22Rv1 (cell line): ENCODE data around the gene FANCC.

Experiments
- ZFX ChIP-seq: fragments of 450-650 bp; IDR thresholded peaks from 2 replicates; pipeline ENCODE4 v1.6.1; 2017; ENCODE audit warnings: antibody characterized with exemption, borderline replicate concordance
- TF ChIP-seq, protein P1 (sequence below): fragments of 450-650 bp; IDR thresholded peaks from 2 replicates; pipeline ENCODE4 v1.5.1; 2017; ENCODE audit warnings: mild to moderate bottlenecking

DNA sequence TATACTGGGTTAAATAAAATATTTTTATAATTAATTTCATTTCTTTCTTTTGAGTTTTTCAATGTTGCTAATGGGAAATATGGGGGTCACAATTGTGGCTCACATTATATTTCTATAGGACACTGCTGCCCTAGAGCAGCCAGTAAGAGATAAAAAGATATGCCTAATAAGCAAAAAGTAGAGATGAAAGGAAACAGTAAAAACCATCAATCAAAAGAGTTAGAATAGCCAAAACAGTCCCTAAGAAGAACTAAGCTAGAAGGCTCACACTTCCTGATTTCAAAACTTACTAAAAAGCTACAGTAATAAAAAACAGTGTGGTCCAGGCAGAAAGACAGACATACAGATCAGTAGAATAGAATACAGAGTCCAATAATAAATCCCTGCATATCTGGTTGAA is 104.4 kb downstream of the FANCC start:
- TF ChIP-seq, protein P1, sequence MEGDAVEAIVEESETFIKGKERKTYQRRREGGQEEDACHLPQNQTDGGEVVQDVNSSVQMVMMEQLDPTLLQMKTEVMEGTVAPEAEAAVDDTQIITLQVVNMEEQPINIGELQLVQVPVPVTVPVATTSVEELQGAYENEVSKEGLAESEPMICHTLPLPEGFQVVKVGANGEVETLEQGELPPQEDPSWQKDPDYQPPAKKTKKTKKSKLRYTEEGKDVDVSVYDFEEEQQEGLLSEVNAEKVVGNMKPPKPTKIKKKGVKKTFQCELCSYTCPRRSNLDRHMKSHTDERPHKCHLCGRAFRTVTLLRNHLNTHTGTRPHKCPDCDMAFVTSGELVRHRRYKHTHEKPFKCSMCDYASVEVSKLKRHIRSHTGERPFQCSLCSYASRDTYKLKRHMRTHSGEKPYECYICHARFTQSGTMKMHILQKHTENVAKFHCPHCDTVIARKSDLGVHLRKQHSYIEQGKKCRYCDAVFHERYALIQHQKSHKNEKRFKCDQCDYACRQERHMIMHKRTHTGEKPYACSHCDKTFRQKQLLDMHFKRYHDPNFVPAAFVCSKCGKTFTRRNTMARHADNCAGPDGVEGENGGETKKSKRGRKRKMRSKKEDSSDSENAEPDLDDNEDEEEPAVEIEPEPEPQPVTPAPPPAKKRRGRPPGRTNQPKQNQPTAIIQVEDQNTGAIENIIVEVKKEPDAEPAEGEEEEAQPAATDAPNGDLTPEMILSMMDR, result no peak
- TF ChIP-seq ZFX, result no peak
